ENCODE data around the gene RASSF1. TPM values are rescaled to one million over a fixed set of nuclear protein-coding genes. Genes with fewer than 3 reads are reported as not detected.

RASSF1 gene
- total and polyA plus RNA-seq, 2 of the 13 experiments (the other 11 are each of a cell fraction or from before 2014, with no cell fraction given), result 10.2 to 27.5 TPM

- TF ChIP-seq ZNF552 (CRISPR knock-in tag; IDR thresholded peaks at IDR 0.05; ENCODE audit: borderline replicate concordance) (no peak), AHDC1 (CRISPR knock-in tag; IDR thresholded peaks at IDR 0.05; ENCODE audit: borderline replicate concordance) (no peak), ZNF510 (CRISPR knock-in tag; IDR thresholded peaks at IDR 0.05; ENCODE audit: low read depth) (0 out of 2 replicates have a peak, but pooled peaks have one; percentile 46), ZNF451 (CRISPR knock-in tag; IDR thresholded peaks at IDR 0.05) (no peak), ATF6 (CRISPR knock-in tag; conservative IDR thresholded peaks at IDR 0.05) (no peak), PHF8 (CRISPR knock-in tag; IDR thresholded peaks at IDR 0.05) (peak; percentile 67), ZBTB43 (CRISPR knock-in tag; conservative IDR thresholded peaks at IDR 0.05) (no peak)
Measured at GRCh38 chr3:50327943-50328691, 12.5 kb downstream of the RASSF1 start, which contains the start of gene TUSC2 (continued).
